Thyroid gland (tissue), 4 donors: Measurements from ENCODE around the gene MNT.

Experiments used
- CTCF ChIP-seq, 6 experiments: fragments of 200-600 bp in 3 of 6; fragments of 450-650 bp in 3 of 6; sonication (generic) in 3 of 6; IDR thresholded peaks; one replicate each; pipeline ENCODE4 v1.5.1; 2016 to 2019; ENCODE audit warnings: antibody characterized with exemption in 6 of 6, mild to moderate bottlenecking in 2 of 6, inconsistent platforms in 1 of 6, moderate library complexity in 1 of 6
- POLR2A ChIP-seq, 2 donors: fragments of 450-650 bp; IDR thresholded peaks; one replicate each; pipeline ENCODE4 v1.6.1; 2017; ENCODE audit warnings: antibody characterized with exemption in 2 of 2, mild to moderate bottlenecking in 2 of 2, moderate library complexity in 1 of 2

- TF ChIP-seq CTCF (IDR thresholded peaks at IDR 0.05) (no peak), POLR2A (IDR thresholded peaks at IDR 0.05) (no peak)
Measured at GRCh38 chr17:2373179-2373578, 27.7 kb downstream of the MNT start.
